IMR-90 (cell line): ENCODE results near the gene ACSS3. TPM values are rescaled to one million over a fixed set of nuclear protein-coding genes. Genes with fewer than 3 reads are reported as not detected.

Source experiments
- ATAC-seq: fragments of 200-7000 bp; cut with Tn5 transposase; 2 replicates; pipeline ENCODE4 v1.9.1; 2020; ENCODE audit warnings: low read depth, mild to moderate bottlenecking, moderate library complexity
- BruUV-seq: library from RNA; stranded (reverse); fragments of 400-500 nt; replicated peaks from 2 replicates; lab custom pipeline; 2021; lab: Mats Ljungman, UMichigan
- CTCF ChIA-PET: fragments of 300-600 bp; formaldehyde crosslinking; extraction: SDS; loops from one replicate; lab custom pipeline; 2021; ENCODE audit warnings: antibody characterized with exemption; lab: Yijun Ruan, JAX
- POLR2A ChIA-PET: fragments of 300-600 bp; sonication (Branson Sonifier 250); formaldehyde crosslinking; loops from one replicate; lab custom pipeline; 2022; ENCODE audit warnings: antibody characterized with exemption; ENCODE audit not compliant: unreplicated experiment; lab: Charles Lee
- DNase-seq: peaks from one replicate; pipeline ENCODE4 v3.0.0; 2013
- H2AFZ ChIP-seq: replicated peaks from 2 replicates; pipeline ENCODE3; 2013; ENCODE audit warnings: low read length, mild to moderate bottlenecking; ENCODE audit not compliant: poor library complexity
- H2AK5ac ChIP-seq: 2 replicates; pipeline ENCODE4 v1.6.1; 2013; ENCODE audit warnings: low read depth, low read length, inconsistent platforms
- H2AK9ac ChIP-seq: replicated peaks from 2 replicates; pipeline ENCODE3; 2013; ENCODE audit warnings: mild to moderate bottlenecking, low read depth, low read length, moderate library complexity; ENCODE audit not compliant: poor library complexity
- H2BK120ac ChIP-seq: 2 replicates; pipeline ENCODE4 v1.6.1; 2013; ENCODE audit warnings: low read depth, low read length, inconsistent platforms
- H2BK15ac ChIP-seq: 3 replicates; pipeline ENCODE4 v1.6.1; 2013; ENCODE audit warnings: low read depth, low read length, inconsistent platforms
- H2BK20ac ChIP-seq: 2 replicates; pipeline ENCODE4 v1.6.1; 2013; ENCODE audit warnings: low read depth, mild to moderate bottlenecking, inconsistent platforms, low read length, moderate library complexity
- H2BK5ac ChIP-seq: 2 replicates; pipeline ENCODE4 v1.6.1; 2013; ENCODE audit warnings: mild to moderate bottlenecking, low read depth, low read length, inconsistent platforms; ENCODE audit not compliant: poor library complexity, severe bottlenecking
- H3K14ac ChIP-seq: replicated peaks from 2 replicates; pipeline ENCODE4 v1.6.1; 2013; ENCODE audit warnings: low read depth, low read length, inconsistent platforms
- H3K18ac ChIP-seq: 2 replicates; pipeline ENCODE4 v1.6.1; 2013; ENCODE audit warnings: low read depth, low read length, control low read depth
- H3K23ac ChIP-seq: 2 replicates; pipeline ENCODE4 v1.6.1; 2013; ENCODE audit warnings: low read depth, low read length, inconsistent platforms
- H3K27ac ChIP-seq: 2 replicates; pipeline ENCODE4 v1.5.1; 2013; ENCODE audit warnings: mild to moderate bottlenecking, control low read depth, low read length; ENCODE audit not compliant: insufficient read depth
- H3K27me3 ChIP-seq: 2 replicates; pipeline ENCODE4 v1.6.1; 2013; ENCODE audit warnings: low read length; ENCODE audit not compliant: control insufficient read depth, insufficient read depth
- H3K36me3 ChIP-seq: 2 replicates; pipeline ENCODE4 v1.6.1; 2013; ENCODE audit warnings: low read length, mixed read lengths; ENCODE audit not compliant: control insufficient read depth, insufficient read depth
- H3K4ac ChIP-seq: 2 replicates; pipeline ENCODE4 v1.6.1; 2013; ENCODE audit warnings: low read depth, low read length, inconsistent platforms
- H3K4me1 ChIP-seq: 2 replicates; pipeline ENCODE4 v1.6.1; 2013; ENCODE audit warnings: low read length, mixed read lengths; ENCODE audit not compliant: control insufficient read depth, insufficient read depth
- H3K4me2 ChIP-seq: 2 replicates; pipeline ENCODE4 v1.6.1; 2013; ENCODE audit warnings: low read depth, mild to moderate bottlenecking, control low read depth, low read length, moderate library complexity
- H3K4me3 ChIP-seq: 2 replicates; pipeline ENCODE4 v1.5.1; 2013; ENCODE audit warnings: low read depth, mild to moderate bottlenecking, control low read depth, low read length, moderate library complexity; ENCODE audit not compliant: insufficient read depth
- H3K56ac ChIP-seq: 2 replicates; pipeline ENCODE4 v1.6.1; 2013; ENCODE audit warnings: low read length, inconsistent platforms; ENCODE audit not compliant: insufficient read depth; ENCODE audit errors: extremely low read depth
- H3K79me1 ChIP-seq, 2 experiments: 2 replicates each; pipeline ENCODE4 v1.6.1; 2013; ENCODE audit warnings: low read length in 2 of 2, inconsistent platforms in 1 of 2, low read depth in 1 of 2
- H3K9ac ChIP-seq: 2 replicates; pipeline ENCODE4 v1.6.1; 2013; ENCODE audit warnings: low read depth, low read length, control low read depth
- H3K9me1 ChIP-seq: 2 replicates; pipeline ENCODE4 v1.6.1; 2013; ENCODE audit warnings: low read length, inconsistent platforms; ENCODE audit not compliant: insufficient read depth
- H3K9me3 ChIP-seq: 2 replicates; pipeline ENCODE4 v1.6.1; 2013; ENCODE audit warnings: low read length; ENCODE audit not compliant: control insufficient read depth, insufficient read depth
- H4K20me1 ChIP-seq: 2 replicates; pipeline ENCODE4 v1.6.1; 2013; ENCODE audit warnings: low read length, inconsistent platforms; ENCODE audit not compliant: insufficient read depth
- H4K5ac ChIP-seq: 2 replicates; pipeline ENCODE4 v1.6.1; 2013; ENCODE audit warnings: mild to moderate bottlenecking, low read depth, low read length, control low read depth
- H4K8ac ChIP-seq, 2 experiments: 2 replicates each; pipeline ENCODE4 v1.6.1; 2013; ENCODE audit warnings: low read depth in 2 of 2, low read length in 2 of 2, control low read depth in 1 of 2, inconsistent platforms in 1 of 2
- H4K91ac ChIP-seq: 2 replicates; pipeline ENCODE4 v1.6.1; 2013; ENCODE audit warnings: low read depth, low read length, inconsistent platforms; ENCODE audit not compliant: insufficient read depth
- BHLHE40 ChIP-seq: fragments of 150-350 bp; IDR thresholded peaks from 2 replicates; pipeline ENCODE4 v1.6.1; 2016; ENCODE audit warnings: mild to moderate bottlenecking, low read depth, low read length
- CEBPB ChIP-seq: IDR thresholded peaks from 2 replicates; pipeline ENCODE4 v1.6.1; 2012; ENCODE audit warnings: low read depth, low read length, improper control_type of control experiment
- FOS ChIP-seq: fragments of 150-350 bp; IDR thresholded peaks from 2 replicates; pipeline ENCODE4 v1.6.1; 2016; ENCODE audit warnings: low read depth, low read length
- MAFK ChIP-seq: IDR thresholded peaks from 2 replicates; pipeline ENCODE4 v1.6.1; 2012; ENCODE audit warnings: low read depth, low read length, improper control_type of control experiment
- MAZ ChIP-seq: IDR thresholded peaks from 2 replicates; pipeline ENCODE4 v1.6.1; 2012; ENCODE audit warnings: low read depth, mild to moderate bottlenecking, low read length, improper control_type of control experiment, moderate library complexity, borderline replicate concordance
- NFE2L2 ChIP-seq: fragments of 150-350 bp; IDR thresholded peaks from 2 replicates; pipeline ENCODE4 v1.6.1; 2016; ENCODE audit warnings: low read depth, mild to moderate bottlenecking, low read length
- RCOR1 ChIP-seq: IDR thresholded peaks from 2 replicates; pipeline ENCODE4 v1.6.1; 2012; ENCODE audit warnings: mild to moderate bottlenecking, low read length, improper control_type of control experiment; ENCODE audit not compliant: insufficient replicate concordance
- WGBS, 2 experiments: methylation state at CpG; one replicate each; pipeline versions ENCODE4 v1.1.5 to v1.1.7; 2013; ENCODE audit warnings: missing lambda C conversion rate in 2 of 2; ENCODE audit not compliant: insufficient read length in 1 of 2; ENCODE audit errors: extremely low coverage in 2 of 2; 5-methylcytosine and 5-hydroxymethylcytosine counted together
- dilution Hi-C: fragments of 300-500 bp; cut with HindIII; formaldehyde crosslinking; loops from one replicate; pipeline ENCODE4 v1.14.3; 2018; ENCODE audit warnings: low sequenced_read_pairs; ENCODE audit not compliant: unreplicated experiment
- in situ Hi-C: fragments of 300-500 bp; cut with MboI; formaldehyde crosslinking; loops from 3 replicates; pipeline ENCODE4 v1.14.3; 2019; ENCODE audit warnings: low sequenced_read_pairs, inconsistent platforms, mixed read lengths
- intact Hi-C: fragments of 100-400 bp; cut with micrococcal nuclease; formaldehyde crosslinking; loops from 2 replicates; pipeline ENCODE4 v1.10.0; 2022
- polyA plus RNA-seq, 3 experiments: library from polyadenylated mRNA; depleted of rRNA; stranded (reverse); fragments of >200 nt; gene quantifications; 2 replicates each; pipeline ENCODE4 v1.2.3, GENCODE V29; 2012; ENCODE audit warnings: low replicate concordance in 1 of 3
- total RNA-seq: library from RNA; depleted of rRNA; stranded (reverse); fragments of >200 nt; gene quantifications from 2 replicates; pipeline ENCODE4 v1.2.3, GENCODE V29; 2012
- TF ChIP-seq, protein P1 (sequence below): fragments of 150-350 bp; IDR thresholded peaks from 2 replicates; pipeline ENCODE4 v1.6.1; 2016; ENCODE audit warnings: low read depth, mild to moderate bottlenecking, low read length, moderate library complexity, borderline replicate concordance
- TF ChIP-seq, protein P2 (sequence below): conservative IDR thresholded peaks from 2 replicates; pipeline ENCODE4 v1.5.1; 2012; ENCODE audit warnings: mild to moderate bottlenecking, low read depth, low read length, improper control_type of control experiment
- TF ChIP-seq, protein P3 (sequence below): fragments of 150-350 bp; IDR thresholded peaks from 2 replicates; pipeline ENCODE4 v1.6.1; 2017; ENCODE audit warnings: mild to moderate bottlenecking, antibody characterized with exemption, low read length, low read depth

The ACSS3 gene
- total and polyA plus RNA-seq, 2 of the 4 experiments (the other 2 are of a cell fraction) = 0.84 to 2.0 TPM

DNA sequence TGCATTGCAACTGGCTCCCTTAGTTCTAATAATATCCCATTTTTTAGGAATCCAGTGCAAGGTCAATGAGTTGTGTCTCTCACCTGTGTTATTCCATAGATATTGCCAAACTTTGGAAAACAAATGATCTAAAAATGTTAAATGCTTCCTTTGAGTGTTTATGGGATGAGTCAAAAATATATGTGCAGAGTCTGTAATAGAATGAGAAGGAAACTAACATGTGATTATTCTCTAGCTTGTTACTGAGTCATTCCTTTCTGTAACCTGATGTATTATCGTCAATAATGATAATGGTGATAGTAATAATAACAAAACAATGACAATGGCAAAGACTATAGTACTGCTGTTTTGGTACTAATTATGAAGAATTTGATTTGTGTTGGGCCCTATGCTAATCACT lies 11.5 kb downstream of the ACSS3 start:
- no peak overlapping the region for H3K27ac ChIP-seq
- H3K36me3 ChIP-seq = no peaks in the 10 kb centered on the region
- H2AK9ac ChIP-seq = no peak overlapping the region
- ATAC-seq (no peak), DNase-seq (no peak)
- H2BK120ac ChIP-seq = no peak overlapping the region
- H3K4ac ChIP-seq = no peak overlapping the region
- H3K4me3 ChIP-seq = no peak overlapping the region
- H4K20me1 ChIP-seq = no peaks in the 10 kb centered on the region
- WGBS, 2 experiments = no CpG with 5 or more reads among the region's 1 CpG
- POLR2A ChIA-PET = no interaction called here
- no peak overlapping the region for H2AK5ac ChIP-seq
- no peak overlapping the region for H3K56ac ChIP-seq
- intact Hi-C loops = no loop called here
- no peak overlapping the region for H2BK20ac ChIP-seq
- no peak overlapping the region for H3K14ac ChIP-seq
- no peak overlapping the region for H3K9ac ChIP-seq
- no peaks in the 10 kb centered on the region for H3K27me3 ChIP-seq
- H3K9me3 ChIP-seq = no peaks in the 10 kb centered on the region
- H3K4me1 ChIP-seq = no peaks in the 10 kb centered on the region
- H2BK5ac ChIP-seq = no peak overlapping the region
- H3K79me1 ChIP-seq = no peaks in the 10 kb centered on the region
- TF ChIP-seq RCOR1 = no peak
- TF ChIP-seq, protein P1, sequence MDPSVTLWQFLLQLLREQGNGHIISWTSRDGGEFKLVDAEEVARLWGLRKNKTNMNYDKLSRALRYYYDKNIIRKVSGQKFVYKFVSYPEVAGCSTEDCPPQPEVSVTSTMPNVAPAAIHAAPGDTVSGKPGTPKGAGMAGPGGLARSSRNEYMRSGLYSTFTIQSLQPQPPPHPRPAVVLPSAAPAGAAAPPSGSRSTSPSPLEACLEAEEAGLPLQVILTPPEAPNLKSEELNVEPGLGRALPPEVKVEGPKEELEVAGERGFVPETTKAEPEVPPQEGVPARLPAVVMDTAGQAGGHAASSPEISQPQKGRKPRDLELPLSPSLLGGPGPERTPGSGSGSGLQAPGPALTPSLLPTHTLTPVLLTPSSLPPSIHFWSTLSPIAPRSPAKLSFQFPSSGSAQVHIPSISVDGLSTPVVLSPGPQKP = no peak
- no peak for TF ChIP-seq BHLHE40
- TF ChIP-seq, protein P2, sequence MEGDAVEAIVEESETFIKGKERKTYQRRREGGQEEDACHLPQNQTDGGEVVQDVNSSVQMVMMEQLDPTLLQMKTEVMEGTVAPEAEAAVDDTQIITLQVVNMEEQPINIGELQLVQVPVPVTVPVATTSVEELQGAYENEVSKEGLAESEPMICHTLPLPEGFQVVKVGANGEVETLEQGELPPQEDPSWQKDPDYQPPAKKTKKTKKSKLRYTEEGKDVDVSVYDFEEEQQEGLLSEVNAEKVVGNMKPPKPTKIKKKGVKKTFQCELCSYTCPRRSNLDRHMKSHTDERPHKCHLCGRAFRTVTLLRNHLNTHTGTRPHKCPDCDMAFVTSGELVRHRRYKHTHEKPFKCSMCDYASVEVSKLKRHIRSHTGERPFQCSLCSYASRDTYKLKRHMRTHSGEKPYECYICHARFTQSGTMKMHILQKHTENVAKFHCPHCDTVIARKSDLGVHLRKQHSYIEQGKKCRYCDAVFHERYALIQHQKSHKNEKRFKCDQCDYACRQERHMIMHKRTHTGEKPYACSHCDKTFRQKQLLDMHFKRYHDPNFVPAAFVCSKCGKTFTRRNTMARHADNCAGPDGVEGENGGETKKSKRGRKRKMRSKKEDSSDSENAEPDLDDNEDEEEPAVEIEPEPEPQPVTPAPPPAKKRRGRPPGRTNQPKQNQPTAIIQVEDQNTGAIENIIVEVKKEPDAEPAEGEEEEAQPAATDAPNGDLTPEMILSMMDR = no peak
- TF ChIP-seq FOS = no peak
- TF ChIP-seq MAFK = no peak
- TF ChIP-seq, protein P3, sequence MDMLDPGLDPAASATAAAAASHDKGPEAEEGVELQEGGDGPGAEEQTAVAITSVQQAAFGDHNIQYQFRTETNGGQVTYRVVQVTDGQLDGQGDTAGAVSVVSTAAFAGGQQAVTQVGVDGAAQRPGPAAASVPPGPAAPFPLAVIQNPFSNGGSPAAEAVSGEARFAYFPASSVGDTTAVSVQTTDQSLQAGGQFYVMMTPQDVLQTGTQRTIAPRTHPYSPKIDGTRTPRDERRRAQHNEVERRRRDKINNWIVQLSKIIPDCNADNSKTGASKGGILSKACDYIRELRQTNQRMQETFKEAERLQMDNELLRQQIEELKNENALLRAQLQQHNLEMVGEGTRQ = no peak
- no peak for TF ChIP-seq CEBPB
- no peak for TF ChIP-seq NFE2L2
- TF ChIP-seq MAZ = no peak
- dilution Hi-C loops = no loop called here
- H4K5ac ChIP-seq = no peak overlapping the region
- H4K91ac ChIP-seq = no peak overlapping the region
- H3K9me1 ChIP-seq = no peaks in the 10 kb centered on the region
- no peak overlapping the region for H3K18ac ChIP-seq
- H3K4me2 ChIP-seq = no peak overlapping the region
- no peak overlapping the region for H2AFZ ChIP-seq
- BruUV-seq = no TSS peak
- no peak overlapping the region for H3K23ac ChIP-seq
- in situ Hi-C loops = no loop called here
- CTCF ChIA-PET = no interaction called here
- H4K8ac ChIP-seq = no peak overlapping the region
- H2BK15ac ChIP-seq = no peak overlapping the region
